ENCODE results near the gene PNPLA3.

The PNPLA3 gene

GRCh38 chr22:43944670-43945430, 21.2 kb downstream of the PNPLA3 start:
- Histone ChIP-seq H3K9ac (ENCODE audit: low read depth, low read length) (no peak overlapping the region), H3K4me3 (ENCODE audit: low read depth in 1 of 2, low read length in 2 of 2) (no peak overlapping the region), H3K79me2 (ENCODE audit: insufficient read depth, low read length) (no peaks in the 10 kb centered on the region), H3K4me2 (ENCODE audit: insufficient read depth, low read length) (no peak overlapping the region), H3K9me3 (ENCODE audit: insufficient read depth, low read length, severe bottlenecking) (no peaks in the 10 kb centered on the region), H3K27me3 (ENCODE audit: insufficient read depth, low read length, poor library complexity) (no peaks in the 10 kb centered on the region), H4K20me1 (ENCODE audit: insufficient read depth, low read length) (no peaks in the 10 kb centered on the region), H3K36me3 (ENCODE audit: insufficient read depth, low read length) (no peaks in the 10 kb centered on the region), H3K4me1 (ENCODE audit: insufficient read depth, low read length) (no peaks in the 10 kb centered on the region), H3K27ac (ENCODE audit: low read length) (no peak overlapping the region), H2AFZ (ENCODE audit: low read depth, low read length) (no peak overlapping the region)
- DNase-seq (no peak), ATAC-seq (ENCODE audit: insufficient read depth, low read depth) (no peak)
- TF ChIP-seq CTCF (IDR thresholded peaks at IDR 0.05; ENCODE audit: borderline replicate concordance, extremely low read depth, low read length, poor library complexity, severe bottlenecking) (no peak), EZH2 (IDR thresholded peaks at IDR 0.05; ENCODE audit: borderline replicate concordance, low read depth, low read length, severe bottlenecking) (no peak)

- H3K36me3 ChIP-seq (ENCODE audit: insufficient read depth, low read length) = no peaks in the 10 kb centered on the region
- H3K9ac ChIP-seq (ENCODE audit: low read depth, low read length) = no peak overlapping the region
- H3K9me3 ChIP-seq (ENCODE audit: insufficient read depth, low read length, severe bottlenecking) = no peaks in the 10 kb centered on the region
- no peak overlapping the region for H3K4me2 ChIP-seq (ENCODE audit: insufficient read depth, low read length)
- TF ChIP-seq CTCF (IDR thresholded peaks at IDR 0.05; ENCODE audit: borderline replicate concordance, extremely low read depth, low read length, poor library complexity, severe bottlenecking) (peak; percentile 84), EZH2 (IDR thresholded peaks at IDR 0.05; ENCODE audit: borderline replicate concordance, low read depth, low read length, severe bottlenecking) (no peak)
- no peaks in the 10 kb centered on the region for H3K4me1 ChIP-seq (ENCODE audit: insufficient read depth, low read length)
- H3K4me3 ChIP-seq (ENCODE audit: low read depth in 1 of 2, low read length in 2 of 2) = no peak overlapping the region
- no peak overlapping the region for H2AFZ ChIP-seq (ENCODE audit: low read depth, low read length)
- H3K27ac ChIP-seq (ENCODE audit: low read length) = no peak overlapping the region
- DNase-seq = peak; percentile 71
- no peaks in the 10 kb centered on the region for H3K27me3 ChIP-seq (ENCODE audit: insufficient read depth, low read length, poor library complexity)
- peak; percentile 100 for ATAC-seq (ENCODE audit: insufficient read depth, low read depth)
- H4K20me1 ChIP-seq (ENCODE audit: insufficient read depth, low read length) = no peaks in the 10 kb centered on the region
- H3K79me2 ChIP-seq (ENCODE audit: insufficient read depth, low read length) = no peaks in the 10 kb centered on the region
Measured at GRCh38 chr22:43945632-43946383, 22.2 kb downstream of the PNPLA3 start.

- Histone ChIP-seq H3K9ac (ENCODE audit: low read depth, low read length) (no peak overlapping the region), H3K4me1 (ENCODE audit: insufficient read depth, low read length) (no peaks in the 10 kb centered on the region), H3K27me3 (ENCODE audit: insufficient read depth, low read length, poor library complexity) (no peaks in the 10 kb centered on the region), H3K36me3 (ENCODE audit: insufficient read depth, low read length) (no peaks in the 10 kb centered on the region), H3K4me3 (ENCODE audit: low read depth in 1 of 2, low read length in 2 of 2) (no peak overlapping the region), H2AFZ (ENCODE audit: low read depth, low read length) (no peak overlapping the region), H3K27ac (ENCODE audit: low read length) (no peak overlapping the region), H4K20me1 (ENCODE audit: insufficient read depth, low read length) (no peaks in the 10 kb centered on the region), H3K4me2 (ENCODE audit: insufficient read depth, low read length) (no peak overlapping the region), H3K79me2 (ENCODE audit: insufficient read depth, low read length) (no peaks in the 10 kb centered on the region), H3K9me3 (ENCODE audit: insufficient read depth, low read length, severe bottlenecking) (no peaks in the 10 kb centered on the region)
- no peak for DNase-seq
- peak; percentile 28; the same call in 1 of the 3 replicates for ATAC-seq (ENCODE audit: insufficient read depth, low read depth)
- no peak for TF ChIP-seq EZH2 (IDR thresholded peaks at IDR 0.05; ENCODE audit: borderline replicate concordance, low read depth, low read length, severe bottlenecking)
- TF ChIP-seq CTCF (IDR thresholded peaks at IDR 0.05; ENCODE audit: borderline replicate concordance, extremely low read depth, low read length, poor library complexity, severe bottlenecking) = no peak
Measured at GRCh38 chr22:43946384-43946667, 22.7 kb downstream of the PNPLA3 start.

Measured in DND-41 (cell line).